ENCODE data around the gene NFIL3.
"Not testable (repeated sequence)": the region's sequence is repeated elsewhere in the genome, so short reads cannot be mapped to it uniquely, and the experiment has no call there.

NFIL3 gene

GRCh38 chr9:91423785-91424402, at the start of gene NFIL3:
NFIL3 (minus strand) TSS chr9:91423832; CDS start chr9:91410734, 13,098 bp downstream.
- no peak for DNase-seq (ENCODE audit: extremely low read depth, low read depth)
- peak within 1 kb of the TSS; percentile 74 for H3K4me3 ChIP-seq (replicated peaks; ENCODE audit: low read depth, low read length)
- no peak for TF ChIP-seq CTCF (IDR thresholded peaks at IDR 0.05; ENCODE audit: low read depth, low read length, missing control alignments)

GRCh38 chr9:91471524-91471923, 47.9 kb upstream of the NFIL3 start:
- H3K4me3 ChIP-seq (replicated peaks; ENCODE audit: low read depth, low read length); DNase-seq (ENCODE audit: extremely low read depth, low read depth): not testable (repeated sequence)

GRCh38 chr9:91465420-91465819, 41.8 kb upstream of the NFIL3 start:
- TF ChIP-seq CTCF (IDR thresholded peaks at IDR 0.05; ENCODE audit: low read depth, low read length, missing control alignments): no peak

GRCh38 chr9:91458906-91459305, 35.3 kb upstream of the NFIL3 start:
- DNase-seq (ENCODE audit: extremely low read depth, low read depth): no peak
- no peak for TF ChIP-seq CTCF (IDR thresholded peaks at IDR 0.05; ENCODE audit: low read depth, low read length, missing control alignments)
- no peak overlapping the region for H3K4me3 ChIP-seq (replicated peaks; ENCODE audit: low read depth, low read length)

More at GRCh38 chr9:91465420-91465819, 41.8 kb upstream of the NFIL3 start:
- no peak overlapping the region for H3K4me3 ChIP-seq (replicated peaks; ENCODE audit: low read depth, low read length)
- DNase-seq (ENCODE audit: extremely low read depth, low read depth): no peak

- no peak for TF ChIP-seq CTCF (IDR thresholded peaks at IDR 0.05; ENCODE audit: low read depth, low read length, missing control alignments)
- DNase-seq (ENCODE audit: extremely low read depth, low read depth): no peak
- no peak overlapping the region for H3K4me3 ChIP-seq (replicated peaks; ENCODE audit: low read depth, low read length)
These were observed 29.2 kb upstream of the NFIL3 start for GRCh38 chr9:91452844-91453243.

- no peak for DNase-seq (ENCODE audit: extremely low read depth, low read depth)
- no peak overlapping the region for H3K4me3 ChIP-seq (replicated peaks; ENCODE audit: low read depth, low read length)
- TF ChIP-seq CTCF (IDR thresholded peaks at IDR 0.05; ENCODE audit: low read depth, low read length, missing control alignments): no peak
These were observed 28.0 kb upstream of the NFIL3 start for GRCh38 chr9:91451431-91452270.

- DNase-seq (ENCODE audit: extremely low read depth, low read depth): no peak
- no peak for TF ChIP-seq CTCF (IDR thresholded peaks at IDR 0.05; ENCODE audit: low read depth, low read length, missing control alignments)
- no peak overlapping the region for H3K4me3 ChIP-seq (replicated peaks; ENCODE audit: low read depth, low read length)
These were observed 21.5 kb upstream of the NFIL3 start for GRCh38 chr9:91445135-91445534.
